HG02763 (cell line): Measurements from ENCODE around the gene PAXX.

Experiments
- ATAC-seq: cut with Tn5 transposase; IDR thresholded peaks from one replicate; pipeline ENCODE4 v1.9.1; 2021; ENCODE audit warnings: mild to moderate bottlenecking, moderate library complexity; ENCODE audit not compliant: unreplicated experiment

PAXX gene

GRCh38 chr9:137015976-137016375, 23.8 kb downstream of the PAXX start:
- ATAC-seq: no peak

DNA sequence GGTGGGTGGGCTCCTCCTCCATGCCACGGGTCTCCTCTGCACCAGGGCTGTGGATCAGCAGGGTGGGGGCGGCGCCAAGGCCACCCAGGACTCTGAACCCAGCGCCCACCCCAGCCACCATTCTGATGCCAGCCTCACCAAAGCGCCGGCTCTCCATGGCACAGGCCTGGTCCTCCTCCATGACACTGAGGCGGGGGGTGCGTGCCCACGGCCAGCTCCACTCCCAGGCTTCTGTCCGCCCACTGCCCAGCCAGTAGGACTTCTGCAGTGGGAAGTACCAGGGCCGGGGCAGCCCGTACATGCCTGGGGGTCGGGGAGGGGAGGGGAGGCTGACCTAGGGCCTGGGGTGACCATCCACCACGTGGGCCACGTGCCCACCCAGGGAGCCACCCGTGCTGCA, 24.2 kb downstream of the PAXX start:
- ATAC-seq: no peak

- no peak for ATAC-seq
Measured at GRCh38 chr9:137017071-137017470, 24.8 kb downstream of the PAXX start.

GRCh38 chr9:137017791-137018497, 25.7 kb downstream of the PAXX start:
- ATAC-seq: no peak

DNA sequence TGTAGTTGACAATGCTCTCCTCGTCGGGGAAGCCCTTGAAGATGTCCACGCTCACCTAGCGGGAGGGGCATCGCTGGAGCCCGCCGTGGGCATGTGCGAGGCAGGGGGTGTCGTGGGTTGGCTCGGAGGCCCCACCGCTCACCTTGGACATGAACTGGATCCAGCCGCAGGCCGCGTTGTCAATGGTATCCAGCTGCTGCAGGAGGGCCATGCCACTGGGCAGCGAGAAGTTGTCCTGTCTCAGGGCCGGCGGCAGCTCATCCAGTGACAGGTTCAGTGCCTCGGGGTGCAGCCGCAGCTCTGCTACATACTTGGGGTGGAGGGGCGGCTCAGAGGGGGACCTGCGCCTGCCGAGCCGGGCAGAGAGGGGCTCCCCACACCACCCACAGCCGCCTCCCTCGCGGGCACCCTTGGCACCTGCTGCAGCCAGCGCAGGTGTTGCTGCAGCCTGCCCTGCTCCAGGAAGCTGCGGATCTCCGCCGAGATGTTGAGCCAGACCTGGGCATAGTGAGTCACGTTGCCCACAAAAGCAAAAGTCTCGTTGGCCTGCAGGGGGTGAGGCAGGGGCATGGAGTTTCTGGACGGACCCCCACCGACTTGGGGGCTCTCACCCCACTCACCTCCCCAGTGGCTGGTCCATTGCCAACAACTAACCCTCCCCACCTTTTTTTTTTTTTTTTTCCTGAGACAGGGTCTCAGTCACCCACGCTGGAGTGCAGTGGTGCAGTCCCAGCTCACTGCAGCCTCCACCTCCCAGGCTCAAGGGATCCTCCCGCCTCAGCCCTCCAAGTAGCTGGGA, 26.7 kb downstream of the PAXX start:
- no peak for ATAC-seq

DNA sequence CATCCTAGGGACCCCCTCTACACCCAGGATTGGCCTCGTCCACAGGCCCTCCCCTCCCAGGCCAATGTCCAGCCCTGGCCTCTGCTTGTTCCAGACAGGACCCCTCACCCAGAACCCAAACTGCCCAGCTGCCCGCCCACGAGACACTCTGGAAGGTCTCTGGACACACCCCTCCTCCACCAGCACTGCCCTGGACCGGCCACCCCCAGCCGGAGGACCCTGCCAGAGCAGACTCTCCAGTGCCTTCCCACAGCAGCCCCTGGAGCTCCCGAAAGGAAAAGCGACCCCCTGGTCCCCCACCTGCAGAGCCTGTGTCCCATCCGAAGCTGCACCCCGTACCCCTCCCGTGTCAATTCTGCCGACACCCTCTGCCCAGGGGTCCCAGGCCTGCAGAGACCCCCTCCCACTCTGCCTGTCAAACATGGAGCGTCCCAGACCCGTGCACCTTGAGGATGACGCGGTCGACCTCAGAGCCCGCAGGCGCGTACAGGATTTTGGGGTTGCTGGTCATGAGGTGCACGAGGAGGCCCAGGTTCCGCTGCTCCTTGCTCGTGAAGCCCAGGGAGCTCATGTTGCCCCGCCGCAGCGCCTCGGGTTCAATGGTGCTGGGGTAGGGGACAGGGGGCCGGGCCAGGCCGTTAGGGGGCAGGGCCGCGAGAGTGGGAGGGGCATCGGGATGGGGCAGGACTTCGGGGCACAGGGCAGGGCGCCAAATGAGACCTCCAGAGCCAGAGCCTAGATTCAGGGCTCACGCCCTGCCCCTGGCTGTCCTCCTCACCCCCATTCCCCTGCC, 27.9 kb downstream of the PAXX start:
- no peak for ATAC-seq

DNA sequence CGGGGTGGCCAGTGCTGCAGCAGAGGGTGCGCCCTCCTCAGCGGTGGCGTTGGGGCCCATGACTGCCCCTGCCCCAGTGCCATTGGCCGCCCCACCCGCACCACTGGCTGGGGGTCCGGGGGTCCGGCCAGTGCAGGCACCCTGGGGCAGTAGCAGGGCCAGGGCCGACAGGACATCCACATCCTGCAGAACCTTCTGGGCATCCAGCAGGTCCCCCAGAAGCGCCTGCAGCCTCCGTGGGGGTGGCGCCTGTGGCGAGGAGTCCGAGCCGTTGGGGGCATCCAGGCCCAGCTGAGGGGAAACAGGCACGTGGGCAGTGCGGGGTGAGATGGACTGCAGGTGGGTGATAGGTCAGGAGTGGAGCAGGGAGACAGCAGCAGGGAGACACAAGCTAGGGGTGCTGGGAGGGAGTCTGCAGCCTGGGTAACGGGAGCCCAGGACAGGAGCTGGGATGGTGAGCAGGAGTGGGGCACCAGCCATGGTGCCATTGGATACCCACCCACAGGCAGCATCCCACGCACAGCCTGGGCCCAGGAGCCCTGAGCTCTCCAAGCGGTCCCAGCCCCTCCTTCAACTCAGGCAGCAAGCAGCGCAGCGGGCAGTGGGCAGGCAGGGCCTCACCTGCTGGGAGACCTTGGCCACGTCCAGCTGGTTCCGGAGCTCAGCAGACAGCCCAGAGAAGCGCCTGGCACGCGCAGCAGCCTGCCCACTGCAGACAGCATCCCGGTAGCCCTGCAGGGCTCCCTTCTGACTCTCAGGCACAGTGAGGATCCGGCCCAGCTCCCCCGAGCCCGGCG, 28.7 kb downstream of the PAXX start:
- ATAC-seq: no peak

- ATAC-seq: no peak
Measured at GRCh38 chr9:137021568-137021978, 29.4 kb downstream of the PAXX start.

- no peak for ATAC-seq
Measured at GRCh38 chr9:137021979-137022661, 29.9 kb downstream of the PAXX start.

DNA sequence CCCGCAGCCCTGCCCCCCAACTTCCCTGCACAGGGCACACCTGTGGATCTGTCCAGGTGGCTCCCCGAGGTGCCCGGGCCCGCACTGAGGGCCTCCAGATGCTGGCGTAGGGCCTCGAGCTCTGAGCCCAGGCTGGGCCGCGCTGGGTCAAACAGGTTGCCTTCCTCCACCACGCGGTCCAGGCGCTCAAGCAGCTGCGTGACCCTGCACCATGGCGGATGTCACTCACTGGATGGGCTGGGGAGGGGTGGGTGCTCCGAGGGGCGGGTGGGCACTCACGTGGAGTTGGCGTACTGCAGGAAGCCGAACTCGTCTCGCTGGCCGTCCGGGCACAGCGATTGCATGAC, 30.4 kb downstream of the PAXX start:
- no peak for ATAC-seq

- ATAC-seq: no peak
Measured at GRCh38 chr9:137023157-137023556, 30.9 kb downstream of the PAXX start.

GRCh38 chr9:137023583-137023991, 31.4 kb downstream of the PAXX start:
- no peak for ATAC-seq

GRCh38 chr9:137025517-137025966, 33.3 kb downstream of the PAXX start:
- ATAC-seq: no peak

DNA sequence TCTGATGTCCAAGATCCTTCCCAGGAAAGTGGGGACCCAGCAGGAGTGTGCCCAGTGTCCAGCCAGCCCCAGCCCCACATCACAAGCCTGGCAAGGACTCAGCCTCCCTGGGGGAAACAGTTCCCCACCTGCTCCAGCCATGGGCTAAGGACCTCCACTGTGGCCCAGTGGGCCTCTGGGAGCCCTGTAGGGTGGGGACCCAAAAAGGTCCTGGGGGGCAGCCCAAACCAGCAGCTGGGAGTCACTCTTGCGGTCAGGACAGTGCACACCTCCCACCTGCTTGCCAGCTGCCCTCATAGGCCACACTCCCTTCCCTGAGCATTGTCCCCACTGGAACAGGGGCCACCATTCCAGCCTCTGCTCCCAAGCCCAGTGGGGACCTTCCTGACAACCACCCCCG, 34.2 kb downstream of the PAXX start:
- no peak for ATAC-seq

GRCh38 chr9:137026828-137027227, 34.6 kb downstream of the PAXX start:
- no peak for ATAC-seq

DNA sequence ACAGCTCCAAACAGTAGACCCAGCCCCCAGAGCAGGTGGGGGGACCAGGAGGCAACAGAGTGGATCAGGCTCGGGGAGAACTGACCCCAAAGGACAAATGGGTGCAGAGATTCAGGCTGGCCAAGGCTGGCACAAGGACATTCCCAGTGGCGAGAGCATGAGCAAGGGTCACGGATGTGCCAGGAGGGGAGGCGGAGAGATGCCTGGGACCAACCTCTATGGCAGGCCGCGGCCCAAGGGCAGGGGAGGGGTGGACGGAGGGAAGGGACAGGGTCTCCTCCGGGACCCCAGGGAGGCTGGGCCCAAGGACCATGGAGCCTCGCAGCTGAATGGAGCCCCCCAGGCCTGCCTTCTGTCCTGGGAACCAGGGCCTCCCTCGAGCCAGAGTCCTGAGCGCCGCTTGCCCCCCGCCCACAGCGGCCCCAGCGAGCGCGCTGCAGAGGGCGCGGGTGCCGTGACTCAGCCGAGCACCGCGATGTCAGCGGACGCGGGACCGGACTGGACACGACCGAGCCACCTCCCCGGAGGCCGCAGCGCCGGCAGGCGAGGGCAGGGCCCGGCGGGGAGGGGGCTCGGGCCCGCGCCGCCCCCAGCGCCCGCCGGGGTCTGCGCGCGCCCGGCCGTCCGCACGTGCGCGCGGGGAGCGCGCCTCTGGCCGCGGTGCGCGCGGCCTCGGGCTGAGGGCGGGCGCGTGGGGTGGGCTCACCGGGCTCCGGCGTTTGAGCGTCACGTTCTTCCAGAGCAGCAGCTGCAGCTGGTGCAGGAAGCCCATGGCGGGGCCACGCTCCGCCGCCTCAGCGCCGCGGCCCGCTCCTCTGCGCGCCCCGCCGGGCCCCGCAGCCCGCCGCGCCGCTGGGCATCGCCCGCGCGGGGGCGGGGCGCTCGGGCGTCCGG, 35.4 kb downstream of the PAXX start, which contains the start of gene ABCA2:
ABCA2 (minus strand) TSS at position 869 of the 894 bp plus-strand sequence; CDS start at position 772, 97 bp downstream.
- ATAC-seq: no peak

- ATAC-seq: peak; percentile 50
Measured at GRCh38 chr9:137028263-137029057, 36.2 kb downstream of the PAXX start.
